Inferior parietal cortex (tissue), 1 donor: ENCODE measurements around the gene GPBAR1.
A peak's percentile ranks its signal among the peaks of the same experiment; 100 is the strongest.
"Not testable (repeated sequence)": the region's sequence is repeated elsewhere in the genome, so short reads cannot be mapped to it uniquely, and the experiment has no call there.

Source experiments
- DNase-seq: peaks from one replicate; pipeline ENCODE4 v3.0.0-alpha.2; 2016; ENCODE audit errors: extremely low spot score

Gene GPBAR1

DNA sequence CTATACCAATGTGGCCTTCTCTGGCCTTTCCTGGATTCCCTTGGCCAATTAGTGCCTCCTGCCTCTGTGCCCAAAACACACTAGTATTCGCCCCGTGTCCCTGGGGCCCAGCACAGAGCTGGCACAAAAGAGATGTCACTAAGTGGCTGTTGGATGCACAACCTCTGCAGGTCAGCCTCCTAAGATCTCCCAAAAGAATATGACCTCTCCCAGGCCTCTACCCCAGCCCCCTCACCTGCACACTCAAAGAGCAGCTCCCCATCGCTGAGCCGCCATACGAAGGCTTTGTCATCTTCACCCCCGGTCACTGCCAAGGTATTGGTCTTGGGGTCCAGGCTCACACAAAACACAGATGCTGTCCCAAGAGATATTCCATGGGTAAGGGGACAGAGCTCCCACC, 6.4 kb downstream of the GPBAR1 start:
- no peak for DNase-seq

DNA sequence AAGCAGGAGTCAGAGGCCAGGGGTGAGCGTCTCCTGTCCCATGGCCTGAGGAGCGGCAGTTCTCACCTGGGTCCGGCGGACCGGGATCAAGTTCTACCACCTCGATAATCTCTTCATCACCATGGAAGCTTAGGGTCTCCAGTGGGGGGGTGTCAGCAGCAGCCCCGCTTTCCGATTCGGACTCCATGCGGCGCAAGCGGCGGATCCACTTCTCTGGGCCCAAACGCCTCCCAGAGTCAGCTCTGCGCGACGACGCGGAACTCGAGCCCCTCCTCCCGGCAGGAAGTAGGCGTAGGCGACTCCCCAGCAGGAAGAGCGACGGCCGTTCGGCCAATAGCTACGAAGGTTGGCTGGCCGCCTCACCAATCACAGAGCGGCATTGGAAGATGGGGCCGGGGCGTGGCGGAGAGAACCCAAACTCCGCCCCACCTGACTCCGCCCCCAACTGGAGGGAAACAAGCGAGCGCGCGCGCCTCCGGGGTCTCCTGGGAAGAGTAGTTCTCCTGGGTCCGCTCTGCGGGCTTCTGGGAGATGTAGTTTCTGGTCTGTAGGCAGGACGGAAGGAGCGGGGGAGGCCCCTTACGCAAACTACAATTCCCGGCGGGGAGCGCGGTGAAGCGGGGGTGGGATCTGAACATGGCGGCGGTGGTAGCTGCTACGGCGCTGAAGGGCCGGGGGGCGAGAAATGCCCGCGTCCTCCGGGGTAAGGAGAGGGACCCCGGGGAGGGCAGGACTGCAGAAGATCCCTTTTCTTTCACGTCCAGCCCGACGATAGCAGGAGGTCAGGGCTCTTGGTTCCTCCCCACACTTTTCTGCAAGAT, 9.3 kb downstream of the GPBAR1 start, which contains the start of the genes AAMP and PNKD:
Gene AAMP (minus strand): TSS at position 238 of the 821 bp plus-strand sequence. CDS start 51 bp downstream, at position 187.
Gene PNKD (plus strand): TSS at position 620 of the 821 bp plus-strand sequence. CDS start 17 bp downstream, at position 637.
- peak; percentile 99 for DNase-seq

DNA sequence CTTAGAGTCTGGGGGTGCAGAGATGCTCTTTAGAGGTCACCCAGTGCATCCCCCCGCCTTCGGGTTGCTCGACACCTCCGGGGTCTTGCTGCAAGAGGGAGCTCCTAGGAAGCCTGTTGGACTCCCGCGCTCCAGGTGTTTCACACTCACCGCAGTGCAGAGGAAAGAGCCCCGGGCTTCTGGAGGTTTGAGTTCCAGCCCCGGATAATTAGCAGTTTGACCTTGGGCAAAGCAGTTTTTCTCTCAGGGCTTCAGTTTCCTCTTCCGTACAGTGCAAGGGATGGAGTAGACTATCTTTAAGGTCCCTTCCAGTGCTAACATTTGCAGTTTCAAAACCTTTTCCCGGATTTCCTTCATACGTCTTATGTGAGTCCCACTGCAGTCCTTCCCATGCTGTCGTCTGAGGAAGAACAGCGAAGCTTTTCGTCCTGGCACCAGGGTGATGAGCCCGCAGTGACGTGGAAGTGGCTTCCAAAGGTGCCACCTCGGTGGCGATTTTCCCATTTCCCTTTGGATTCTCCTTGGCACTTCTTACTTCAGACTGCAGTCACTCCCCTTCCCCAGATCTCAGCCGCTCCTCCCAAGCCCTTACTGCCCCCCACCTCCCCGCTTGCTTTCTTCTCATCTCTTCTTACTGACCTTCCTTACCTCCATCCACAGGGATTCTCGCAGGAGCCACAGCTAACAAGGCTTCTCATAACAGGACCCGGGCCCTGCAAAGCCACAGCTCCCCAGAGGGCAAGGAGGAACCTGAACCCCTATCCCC, 10.1 kb downstream of the GPBAR1 start:
- no peak for DNase-seq

DNA sequence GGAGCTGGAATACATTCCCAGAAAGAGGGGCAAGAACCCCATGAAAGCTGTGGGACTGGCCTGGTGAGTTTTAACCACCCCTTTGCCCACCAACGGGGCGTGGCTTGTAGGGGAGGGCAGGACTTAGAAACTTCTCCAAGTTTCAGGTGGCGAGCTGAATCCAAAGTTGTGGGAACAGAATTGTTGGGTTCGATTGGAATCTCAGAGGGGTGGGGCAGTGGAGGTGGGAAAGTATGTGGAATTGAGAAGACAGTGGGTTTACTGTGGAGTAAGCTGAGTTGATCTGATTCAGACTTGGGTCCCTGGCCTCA, 10.6 kb downstream of the GPBAR1 start:
- no peak for DNase-seq

DNA sequence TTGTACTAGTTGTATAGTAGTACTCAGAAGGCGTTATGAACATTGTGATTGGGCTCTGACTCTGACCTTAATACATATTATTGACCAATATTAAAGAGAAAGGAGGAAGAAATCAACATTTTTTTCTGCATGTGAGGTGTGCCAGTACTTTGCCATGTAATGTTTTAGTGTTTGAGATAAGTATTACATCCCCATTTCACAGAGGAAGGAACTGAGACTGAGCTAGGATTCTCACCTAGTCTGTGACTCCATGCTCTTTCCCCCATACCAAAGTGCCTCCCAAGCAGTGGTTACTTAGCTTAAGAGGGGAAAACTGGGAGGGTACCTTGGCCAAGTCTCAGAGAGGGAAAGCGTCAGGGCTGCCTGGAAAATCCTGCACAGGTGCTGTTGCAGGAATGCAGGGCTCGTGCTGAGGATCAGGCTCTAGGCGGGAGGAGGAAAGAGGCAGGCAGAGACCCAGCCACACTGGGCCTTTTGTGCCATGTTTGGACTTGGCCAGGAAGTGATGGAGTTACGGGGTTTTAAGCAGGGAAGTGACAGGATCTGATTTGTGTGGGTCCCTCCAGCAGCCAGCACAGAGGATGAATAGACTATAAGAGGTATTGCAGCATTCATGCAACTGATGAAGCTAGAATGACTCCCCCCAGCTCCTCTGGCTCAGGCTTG, 11.2 kb downstream of the GPBAR1 start:
- no peak for DNase-seq

DNA sequence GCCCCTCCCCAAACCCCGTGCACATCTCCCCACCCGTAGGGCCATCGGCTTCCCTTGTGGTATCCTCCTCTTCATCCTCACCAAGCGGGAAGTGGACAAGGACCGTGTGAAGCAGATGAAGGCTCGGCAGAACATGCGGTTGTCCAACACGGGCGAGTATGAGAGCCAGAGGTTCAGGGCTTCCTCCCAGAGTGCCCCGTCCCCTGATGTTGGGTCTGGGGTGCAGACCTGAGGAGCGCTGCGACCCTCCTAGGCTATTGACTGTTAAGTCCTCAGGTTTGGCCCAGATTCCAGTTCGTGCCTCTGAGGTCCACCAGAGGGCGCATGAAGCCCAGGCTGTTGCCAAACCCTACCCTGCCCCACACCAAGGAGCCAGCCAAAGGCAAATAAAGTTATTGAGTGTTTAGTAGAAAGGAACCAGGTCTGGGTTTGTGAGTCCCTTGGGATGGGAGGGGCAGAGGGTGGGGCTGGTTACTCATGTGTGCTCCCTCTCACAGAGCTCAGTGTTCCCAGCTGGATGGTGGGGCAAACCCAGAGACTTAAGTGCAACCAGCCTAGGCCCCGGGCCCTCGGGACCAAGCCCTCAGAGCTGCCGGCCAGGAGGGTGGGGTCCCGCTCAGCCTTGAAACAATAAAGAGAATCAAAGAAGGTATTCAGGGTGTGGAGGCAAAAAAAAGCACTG, 11.9 kb downstream of the GPBAR1 start:
- peak; percentile 86 for DNase-seq

DNA sequence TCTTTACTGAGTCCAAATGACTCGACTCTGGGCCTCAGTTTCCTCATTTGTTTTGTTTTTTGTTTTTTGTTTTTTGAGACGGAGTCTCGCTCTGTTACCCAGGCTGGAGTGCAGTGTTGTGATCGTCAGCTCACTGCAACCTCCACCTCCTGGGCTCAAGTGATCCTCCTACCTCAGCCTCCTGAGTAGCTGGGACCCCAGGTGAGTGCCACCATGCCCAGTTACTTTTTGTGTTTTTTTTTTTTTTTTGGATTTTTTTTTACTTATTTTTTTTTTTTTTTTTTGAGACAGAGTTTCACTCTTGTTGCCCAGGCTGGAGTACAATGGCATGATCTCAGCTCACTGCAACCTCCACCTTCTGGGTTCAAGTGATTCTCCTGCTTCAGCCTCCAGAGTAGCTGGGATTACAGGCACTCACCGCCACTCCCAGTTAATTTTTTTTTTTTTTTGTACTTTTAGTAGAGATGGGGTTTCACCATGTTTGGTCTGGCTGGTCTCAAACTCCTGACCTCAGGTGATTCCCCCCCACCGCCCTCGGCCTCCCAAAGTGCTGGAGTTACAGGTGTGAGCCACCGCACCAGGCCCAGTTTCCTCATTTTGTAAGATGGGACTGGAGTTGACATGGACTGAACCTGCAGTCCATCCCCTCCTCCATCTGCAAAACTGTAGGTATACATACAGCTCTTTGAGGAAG, 12.5 kb downstream of the GPBAR1 start:
- DNase-seq: not testable (repeated sequence)

DNA sequence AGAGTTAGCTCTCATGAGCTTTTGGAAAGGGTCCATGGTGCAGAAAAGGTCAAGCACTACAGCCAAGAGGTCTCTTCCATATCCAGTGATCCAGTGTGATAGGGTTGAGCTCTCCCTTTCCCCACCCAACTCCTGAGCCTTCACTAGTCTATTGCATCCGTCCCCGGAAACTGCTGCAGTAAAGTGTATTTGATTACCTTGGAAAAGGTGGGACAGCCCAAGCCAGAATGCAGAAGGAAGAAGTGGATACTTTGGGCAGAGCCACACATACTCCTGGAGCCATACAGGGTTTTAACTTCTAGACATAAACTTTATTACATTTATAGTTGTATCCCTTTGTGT, 13.1 kb downstream of the GPBAR1 start:
- DNase-seq: no peak

DNA sequence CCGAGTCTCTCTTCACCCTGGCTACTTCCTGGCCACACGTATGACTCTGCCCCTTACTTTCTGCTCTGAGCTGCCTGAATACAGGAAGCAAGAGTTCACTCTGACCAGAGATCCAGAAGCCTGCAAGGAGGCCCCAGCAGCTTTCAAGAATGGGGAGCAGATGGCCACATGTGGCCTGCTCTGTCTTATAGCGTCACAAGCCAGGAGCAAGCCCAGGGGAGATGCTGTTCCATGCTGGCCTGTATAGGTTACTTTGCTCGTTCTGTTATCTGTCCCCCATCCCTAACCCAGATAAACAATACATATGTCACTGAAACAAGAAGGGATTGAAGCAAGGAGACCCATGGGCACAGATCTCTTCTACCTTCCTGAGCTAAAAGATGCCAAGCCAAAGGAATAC, 13.8 kb downstream of the GPBAR1 start:
- no peak for DNase-seq

DNA sequence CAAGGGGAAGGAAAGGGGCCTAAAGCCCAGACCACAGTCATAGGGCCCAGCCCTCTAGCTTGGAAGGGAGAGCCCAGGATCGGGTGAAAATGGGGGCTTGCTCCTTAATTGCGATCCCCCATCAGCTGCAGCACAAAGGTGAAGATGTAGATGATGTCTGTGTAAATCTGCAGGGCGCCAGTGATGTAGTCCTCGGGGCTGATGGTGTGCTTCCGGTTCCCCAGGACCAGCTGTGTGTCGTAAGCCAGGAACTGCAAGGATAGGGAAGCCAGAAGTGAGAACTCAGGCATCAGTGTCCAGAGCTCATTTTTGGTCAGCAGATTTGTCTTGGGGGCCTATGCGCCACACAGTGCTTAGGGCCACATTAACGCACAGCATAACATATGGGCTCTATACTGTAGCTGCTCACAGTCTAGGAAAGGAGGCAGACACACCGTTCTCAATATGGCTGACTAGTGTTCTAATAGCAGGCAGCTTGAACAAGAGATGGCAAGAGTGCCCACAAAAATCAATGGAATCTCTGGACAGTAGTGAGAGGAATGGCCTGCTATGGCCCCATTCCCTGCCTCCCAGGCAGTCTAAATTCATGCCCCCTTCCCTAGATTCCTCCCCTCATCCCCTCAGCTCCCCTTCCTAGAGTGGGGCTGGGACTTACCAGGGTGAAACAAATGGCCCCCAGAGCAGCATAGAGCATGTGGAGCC, 14.7 kb downstream of the GPBAR1 start:
- no peak for DNase-seq

DNA sequence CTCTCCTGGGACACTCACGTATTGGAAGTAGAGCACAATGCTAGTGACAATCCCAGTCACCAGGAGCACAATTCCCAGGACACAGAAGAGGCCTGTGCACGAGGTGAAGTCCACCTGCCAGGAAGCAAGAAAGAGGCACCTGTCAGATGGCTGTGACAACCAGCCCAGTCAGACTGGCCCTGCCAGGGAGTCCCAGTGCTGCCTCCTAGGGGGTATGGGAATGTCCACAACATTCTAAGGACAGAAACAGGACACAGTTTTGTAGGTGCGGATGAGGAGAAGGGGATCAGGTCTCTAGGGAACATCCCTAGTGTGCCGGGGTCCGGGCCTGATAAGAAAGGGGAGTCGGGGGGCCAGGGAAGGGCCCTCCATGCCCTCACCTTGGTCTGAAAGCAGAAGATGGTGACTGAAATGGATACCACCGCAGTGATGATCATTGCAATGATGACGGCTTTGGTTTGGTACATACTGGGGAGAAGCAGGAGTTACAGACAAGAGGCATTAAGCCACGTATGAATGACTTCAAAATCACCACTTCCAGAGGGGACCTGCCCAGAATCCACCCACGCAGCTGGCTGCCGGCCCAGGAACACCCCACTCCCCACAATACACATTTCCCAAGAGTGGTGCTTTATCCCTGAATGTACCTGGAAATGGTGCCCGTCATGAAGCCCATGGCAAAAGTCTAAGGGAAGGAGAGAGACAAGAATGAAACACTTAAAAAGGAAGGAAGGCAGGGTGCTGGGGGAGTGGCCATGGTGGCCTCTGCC, 16.4 kb downstream of the GPBAR1 start:
- no peak for DNase-seq

DNA sequence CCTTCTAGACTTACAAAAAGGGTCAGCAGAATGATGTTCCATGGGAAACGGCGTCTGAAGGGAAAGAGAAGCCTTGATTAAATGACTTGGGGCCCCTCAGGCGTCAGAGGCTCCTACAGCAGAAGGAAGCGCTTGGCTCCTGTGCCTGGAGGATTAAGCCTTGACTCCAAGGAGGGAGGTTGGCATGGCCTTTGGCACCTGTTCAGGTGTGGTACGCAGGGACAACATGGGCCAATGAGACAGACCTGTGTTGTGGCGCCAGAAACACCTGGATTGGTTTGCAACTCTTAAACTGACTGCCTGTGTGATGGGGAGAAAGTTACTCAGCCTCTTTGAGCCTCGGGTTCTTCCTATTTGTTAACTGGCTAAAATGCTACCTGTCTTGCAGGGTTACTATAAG, 17.1 kb downstream of the GPBAR1 start:
- no peak for DNase-seq

DNA sequence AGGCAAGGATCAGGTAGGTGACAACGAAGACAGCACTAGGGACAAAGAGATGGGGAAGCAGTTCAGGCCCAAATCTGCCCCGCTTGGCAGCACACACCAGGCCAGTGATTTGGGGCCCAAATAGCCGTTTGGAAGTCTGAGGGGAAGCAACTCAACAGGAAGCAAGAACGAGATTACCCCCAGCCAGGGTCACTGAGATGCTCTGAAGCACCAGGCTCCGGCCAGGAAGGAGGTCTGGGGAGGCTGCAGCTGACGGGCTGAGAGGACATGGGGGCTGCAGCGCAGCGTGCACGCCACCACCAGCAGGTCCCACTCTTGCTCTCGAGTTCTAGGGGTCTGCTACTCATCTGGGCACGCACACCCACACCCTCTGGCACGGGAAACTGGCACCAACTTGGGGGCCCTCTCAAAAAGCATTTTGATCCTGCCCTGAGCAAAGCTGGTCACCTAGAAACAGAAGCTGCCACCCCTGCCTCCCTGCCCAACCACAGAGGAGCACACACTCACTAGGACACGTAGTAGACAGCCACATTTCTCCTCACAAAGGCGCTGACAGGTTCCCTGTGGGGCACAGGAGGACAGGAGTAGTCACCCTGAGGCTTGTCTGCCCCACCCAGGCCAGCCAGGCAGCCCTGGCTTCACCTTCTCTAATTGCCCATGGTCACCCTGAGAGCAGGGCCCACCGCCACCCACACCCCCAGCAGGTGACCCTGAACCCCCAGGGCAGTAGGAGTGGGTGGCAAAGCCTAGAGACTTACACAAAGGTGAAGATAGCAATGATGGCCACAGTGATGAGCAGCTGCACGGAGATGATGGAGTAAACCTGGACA, 17.9 kb downstream of the GPBAR1 start:
- DNase-seq: no peak

DNA sequence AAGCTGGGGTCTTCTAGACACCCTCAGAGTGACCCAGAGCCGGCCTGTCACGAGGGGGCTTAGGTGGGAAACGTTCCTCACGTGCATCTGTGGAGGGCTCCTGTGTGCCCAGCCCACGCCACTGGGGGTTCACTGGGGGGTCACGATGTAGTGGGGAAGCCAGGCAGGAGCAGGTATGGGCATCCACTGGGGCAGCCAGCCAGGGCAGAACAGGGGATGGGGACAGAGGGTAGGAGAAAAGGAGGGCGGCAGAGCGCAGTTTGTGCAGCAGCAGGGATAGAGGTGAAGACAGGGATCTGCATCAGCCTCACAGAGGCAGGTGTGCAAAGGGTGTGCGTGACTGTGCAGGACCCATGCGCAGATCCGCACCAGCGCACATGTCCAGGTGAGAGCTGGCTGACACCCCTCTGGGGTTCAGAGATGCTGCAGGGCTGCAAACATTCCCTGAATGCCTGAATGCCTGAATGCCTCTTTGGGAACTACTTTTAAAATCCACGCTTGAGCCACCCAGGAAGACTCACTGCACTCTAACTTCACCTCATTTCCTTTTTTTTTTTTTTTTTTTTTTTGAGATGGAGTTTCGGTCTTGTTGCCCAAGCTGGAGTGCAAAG, 19.6 kb downstream of the GPBAR1 start:
- DNase-seq: no peak

DNA sequence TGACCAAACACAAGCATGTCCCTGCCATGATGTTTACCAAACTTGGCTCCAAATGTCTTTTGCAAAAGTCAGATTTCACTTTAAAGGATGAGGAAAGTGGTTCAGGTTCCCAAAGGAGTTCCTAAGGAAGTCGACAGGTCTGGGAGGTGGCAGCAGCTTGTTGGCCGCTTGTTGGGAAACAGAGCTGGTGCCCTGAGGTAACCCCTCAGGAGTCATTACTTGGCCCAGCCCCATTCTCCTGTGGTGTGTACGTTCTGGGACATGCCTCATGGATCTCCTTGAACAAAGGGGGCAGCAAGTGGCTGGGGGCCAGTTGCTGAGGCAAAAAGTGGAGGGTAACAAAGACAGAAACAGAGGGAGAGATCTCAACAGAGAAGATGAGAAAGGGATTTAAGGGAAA, 20.6 kb downstream of the GPBAR1 start:
- no peak for DNase-seq

DNA sequence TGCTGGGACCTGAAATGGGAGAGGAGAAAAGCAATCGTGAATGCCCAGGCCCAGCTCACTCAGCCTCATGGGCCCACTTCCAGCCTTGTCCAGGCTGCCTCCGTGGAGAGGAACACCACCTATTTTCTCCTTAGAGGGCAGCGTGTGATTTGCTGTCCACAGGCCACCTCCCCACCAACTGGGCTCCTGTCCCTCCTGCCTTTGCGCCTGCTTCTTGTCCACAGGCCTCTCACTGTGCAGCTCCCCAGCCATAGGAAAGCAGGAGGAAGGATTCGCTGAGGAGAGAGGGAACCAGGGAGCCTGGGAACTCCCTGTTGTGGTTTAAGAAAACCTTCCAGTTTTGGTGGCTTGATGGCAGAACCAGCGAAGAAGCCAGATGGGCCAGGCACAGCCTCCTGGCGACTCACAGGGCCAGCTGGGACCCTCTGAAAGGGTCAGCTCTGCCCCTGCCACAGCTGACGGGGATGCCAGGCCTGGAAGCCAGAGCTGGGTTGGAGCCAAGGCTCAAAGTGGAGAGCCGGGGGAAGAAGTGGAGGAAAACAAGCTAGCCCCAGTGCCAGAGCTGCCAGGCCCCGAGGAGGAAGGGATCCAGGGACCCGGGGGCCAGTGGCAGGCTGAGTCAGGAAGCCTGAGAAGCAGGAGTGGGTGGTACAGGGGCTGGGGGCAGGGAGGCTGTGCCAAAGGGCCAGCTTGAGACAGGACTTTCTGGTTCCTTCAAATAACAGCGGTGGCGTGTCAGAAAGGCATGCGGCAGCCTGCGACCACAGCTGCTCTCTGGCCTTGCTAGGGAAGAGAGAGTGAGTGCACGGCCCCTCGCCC, 21.6 kb downstream of the GPBAR1 start:
- no peak for DNase-seq

DNA sequence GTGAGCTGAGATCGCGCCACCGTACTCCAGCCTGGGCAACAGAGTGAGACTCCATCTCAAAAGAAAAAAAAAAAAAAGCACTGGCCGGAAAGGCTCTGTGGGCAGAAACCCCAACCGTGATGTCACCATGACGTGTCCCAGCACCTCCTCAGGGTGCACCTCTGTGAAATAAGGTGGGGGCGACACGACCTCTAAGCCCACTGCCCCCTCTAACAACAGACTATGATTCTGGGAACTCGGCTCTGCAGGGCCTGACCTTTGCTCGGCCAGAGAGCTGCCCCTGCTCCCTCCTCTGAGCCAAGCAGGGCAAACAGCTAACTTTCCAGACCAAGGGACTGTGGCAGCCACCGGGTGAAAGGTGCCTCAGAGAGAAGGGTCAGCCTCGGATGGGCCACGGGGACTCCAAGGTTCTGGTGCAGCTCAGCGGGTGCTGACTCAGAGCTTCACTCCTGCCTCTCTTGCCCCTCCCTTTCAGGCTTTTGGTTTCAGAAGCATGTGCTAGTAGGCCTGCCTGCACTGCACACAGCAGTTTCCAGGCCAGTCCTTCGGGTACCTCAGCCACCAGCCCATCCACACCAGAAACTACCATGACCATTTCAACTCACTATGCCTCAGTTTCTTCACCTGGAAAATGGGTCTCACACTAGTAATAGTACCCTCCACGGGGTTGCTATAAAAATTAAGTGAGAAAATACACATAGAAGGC, 23.4 kb downstream of the GPBAR1 start:
- DNase-seq: no peak
